Measurements from ENCODE around the gene GCLC. TPM values are rescaled to one million over a fixed set of nuclear protein-coding genes. Genes with fewer than 3 reads are reported as not detected.
"Not testable (repeated sequence)": the region's sequence is repeated elsewhere in the genome, so short reads cannot be mapped to it uniquely, and the experiment has no call there.

GCLC gene
- total and polyA plus RNA-seq, 9 donors: 9.0 to 50.4 (median 29.4) TPM

DNA sequence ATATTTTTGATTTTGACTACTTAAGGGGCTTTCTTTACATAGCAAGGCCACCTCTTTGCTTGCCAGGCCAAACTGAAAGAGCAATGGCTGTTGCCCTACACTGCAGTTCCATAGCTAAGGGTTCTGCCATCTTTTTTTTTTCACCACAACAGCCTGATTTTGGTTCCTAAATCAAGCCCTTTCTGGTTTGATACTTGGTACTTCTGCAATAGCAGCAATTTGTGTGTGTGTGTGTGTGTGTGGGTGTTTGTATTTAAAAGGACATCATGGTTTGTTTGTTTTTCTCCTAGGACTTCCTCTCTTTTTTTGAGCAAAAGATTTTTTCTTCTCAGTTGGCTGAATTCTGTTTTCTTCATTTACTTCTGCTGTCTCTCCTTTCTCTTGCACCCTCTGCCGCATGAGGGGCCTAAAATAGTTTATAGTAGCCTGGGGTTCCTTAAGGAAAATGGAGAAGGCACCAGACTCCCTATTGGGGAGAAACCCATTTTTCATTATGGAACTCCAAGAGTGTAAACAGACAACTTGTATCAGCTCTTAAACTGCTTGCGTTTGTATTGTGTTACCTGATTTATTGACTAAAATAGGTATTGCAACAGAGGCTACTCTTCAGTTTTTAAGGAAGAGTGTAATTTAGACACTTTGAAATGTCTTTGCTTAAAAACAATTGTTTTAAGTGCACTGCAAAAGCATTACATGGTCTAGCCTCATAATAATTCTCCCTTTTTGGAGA, 12.2 kb upstream of the GCLC start:
- no peak overlapping the region for H3K4me3 ChIP-seq
- TF ChIP-seq POLR2A (IDR thresholded peaks at IDR 0.05): no peak
- TF ChIP-seq, protein P1, sequence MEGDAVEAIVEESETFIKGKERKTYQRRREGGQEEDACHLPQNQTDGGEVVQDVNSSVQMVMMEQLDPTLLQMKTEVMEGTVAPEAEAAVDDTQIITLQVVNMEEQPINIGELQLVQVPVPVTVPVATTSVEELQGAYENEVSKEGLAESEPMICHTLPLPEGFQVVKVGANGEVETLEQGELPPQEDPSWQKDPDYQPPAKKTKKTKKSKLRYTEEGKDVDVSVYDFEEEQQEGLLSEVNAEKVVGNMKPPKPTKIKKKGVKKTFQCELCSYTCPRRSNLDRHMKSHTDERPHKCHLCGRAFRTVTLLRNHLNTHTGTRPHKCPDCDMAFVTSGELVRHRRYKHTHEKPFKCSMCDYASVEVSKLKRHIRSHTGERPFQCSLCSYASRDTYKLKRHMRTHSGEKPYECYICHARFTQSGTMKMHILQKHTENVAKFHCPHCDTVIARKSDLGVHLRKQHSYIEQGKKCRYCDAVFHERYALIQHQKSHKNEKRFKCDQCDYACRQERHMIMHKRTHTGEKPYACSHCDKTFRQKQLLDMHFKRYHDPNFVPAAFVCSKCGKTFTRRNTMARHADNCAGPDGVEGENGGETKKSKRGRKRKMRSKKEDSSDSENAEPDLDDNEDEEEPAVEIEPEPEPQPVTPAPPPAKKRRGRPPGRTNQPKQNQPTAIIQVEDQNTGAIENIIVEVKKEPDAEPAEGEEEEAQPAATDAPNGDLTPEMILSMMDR (IDR thresholded peaks at IDR 0.05): no peak
- TF ChIP-seq EP300 (IDR thresholded peaks at IDR 0.05): no peak
- no peaks in the 10 kb centered on the region for H3K36me3 ChIP-seq
- DNase-seq: no peak
- H3K9me3 ChIP-seq: no peaks in the 10 kb centered on the region
- intact Hi-C loops (cut with DNase I): no loop called here
- H3K27ac ChIP-seq: no peak overlapping the region
- no peaks in the 10 kb centered on the region for H3K27me3 ChIP-seq
- WGBS, 3 donors: 76 to 85% (median 84%) methylated on average over 2 of the region's 2 CpGs
- H3K4me1 ChIP-seq (ENCODE audit: insufficient read depth): no peaks in the 10 kb centered on the region

GRCh38 chr6:53553600-53553999, 8.7 kb upstream of the GCLC start:
- H3K4me3 ChIP-seq; H3K36me3 ChIP-seq; DNase-seq; H3K27ac ChIP-seq; H3K4me1 ChIP-seq (ENCODE audit: insufficient read depth); intact Hi-C loops (cut with DNase I); H3K9me3 ChIP-seq; H3K27me3 ChIP-seq: not testable (repeated sequence)
- WGBS, 3 donors: 82 to 85% (median 84%) methylated on average over 3 of the region's 3 CpGs

DNA sequence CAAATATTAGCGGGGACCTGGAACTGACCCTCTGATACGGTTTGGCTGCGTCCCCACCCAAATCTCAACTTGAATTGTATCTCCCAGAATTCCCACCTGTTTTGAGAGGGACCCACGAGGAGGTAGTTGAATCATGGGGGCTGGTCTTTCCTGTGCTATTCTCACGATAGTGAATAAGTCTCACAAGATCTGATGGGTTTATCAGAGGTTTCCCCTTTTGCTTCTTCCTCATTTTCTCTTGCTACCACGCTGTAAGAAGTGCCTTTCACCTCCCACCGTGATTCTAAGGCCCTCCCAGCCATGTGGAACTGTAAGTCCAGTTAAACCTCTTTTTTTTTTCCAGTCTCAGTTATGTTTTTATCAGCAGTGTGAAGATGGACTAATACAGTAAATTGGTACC, 6.8 kb upstream of the GCLC start:
- H3K4me3 ChIP-seq; DNase-seq; H3K9me3 ChIP-seq; H3K27ac ChIP-seq; H3K27me3 ChIP-seq; H3K36me3 ChIP-seq; H3K4me1 ChIP-seq (ENCODE audit: insufficient read depth); intact Hi-C loops (cut with DNase I): not testable (repeated sequence)
- 86 to 91% (median 88%) methylated on average over 7 of the region's 7 CpGs for WGBS, 3 donors

- peak; percentile 76 for TF ChIP-seq EP300 (IDR thresholded peaks at IDR 0.05)
- TF ChIP-seq, protein P1 (IDR thresholded peaks at IDR 0.05): no peak
- TF ChIP-seq POLR2A (IDR thresholded peaks at IDR 0.05): peak; percentile 61
- WGBS, 3 donors: 1% methylated on average over 39 to 57 of the region's 57 CpGs
- no peaks in the 10 kb centered on the region for H3K36me3 ChIP-seq
- H3K27me3 ChIP-seq: no peaks in the 10 kb centered on the region
- H3K4me3 ChIP-seq: peak overlapping the region; percentile 63
- no peaks in the 10 kb centered on the region for H3K9me3 ChIP-seq
- intact Hi-C loops (cut with DNase I): loop anchor here in 3 of 4 donors (5.0 to 10.0 kb wide), 3 partner anchors 53 to 187 kb away; no protein-coding TSS in a partner anchor
- H3K4me1 ChIP-seq (ENCODE audit: insufficient read depth): no peaks in the 10 kb centered on the region
- DNase-seq: peak; percentile 97 to 98 (median 97)
- peak overlapping the region; percentile 54 to 81 for H3K27ac ChIP-seq
These were observed 3.1 kb upstream of the GCLC start for GRCh38 chr6:53547811-53548496.

DNA sequence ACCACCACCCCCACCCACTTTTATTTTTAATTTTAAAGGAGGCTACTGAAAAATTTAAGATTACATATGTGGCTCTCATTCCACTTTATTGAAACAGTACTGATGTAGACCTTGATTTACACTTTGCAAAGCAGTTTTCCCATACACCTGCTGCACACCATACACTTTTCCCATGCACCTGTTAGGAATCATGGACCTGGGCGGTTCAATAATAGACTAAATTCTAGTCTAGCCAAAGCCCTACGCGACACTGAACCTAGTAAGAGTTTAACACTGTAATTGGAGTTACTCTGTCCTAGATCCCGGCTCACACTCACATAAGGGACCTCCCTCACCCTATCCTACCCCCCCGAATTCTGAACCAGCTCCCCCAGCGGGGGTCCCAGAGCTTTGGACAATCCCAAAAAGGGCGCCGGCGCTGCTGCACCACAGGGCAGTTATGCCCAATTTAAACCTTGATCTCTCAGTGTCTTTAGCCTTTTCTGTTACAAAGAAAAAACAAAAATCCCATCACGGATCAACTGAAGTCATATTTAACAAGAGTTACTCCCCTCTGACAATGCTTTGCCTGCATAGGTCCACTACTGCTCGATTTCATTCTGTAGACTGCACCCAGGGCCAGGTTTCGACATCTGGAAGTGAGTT, 2.4 kb upstream of the GCLC start:
- H3K27ac ChIP-seq: peak overlapping the region in 1 of 2 donors; percentile 81
- intact Hi-C loops (cut with DNase I): loop anchor here in 3 of 4 donors (5.0 to 10.0 kb wide), 3 partner anchors 52 to 188 kb away; no protein-coding TSS in a partner anchor
- peak overlapping the region; percentile 63 for H3K4me3 ChIP-seq
- WGBS, 3 donors: 5 to 11% (median 10%) methylated on average over 12 of the region's 12 CpGs
- H3K36me3 ChIP-seq: no peaks in the 10 kb centered on the region
- TF ChIP-seq, protein P1 (IDR thresholded peaks at IDR 0.05): no peak
- TF ChIP-seq EP300 (IDR thresholded peaks at IDR 0.05) (no peak), POLR2A (IDR thresholded peaks at IDR 0.05) (no peak)
- H3K9me3 ChIP-seq: no peaks in the 10 kb centered on the region
- H3K27me3 ChIP-seq: no peaks in the 10 kb centered on the region
- DNase-seq: peak in 2 of 5 donors; percentile 37 to 38
- peaks cover 3% of the 10 kb centered on the region for H3K4me1 ChIP-seq (ENCODE audit: insufficient read depth)
